Thymus (tissue), 14 donors: Measurements from ENCODE around the gene SRY. TPM values are rescaled to one million over a fixed set of nuclear protein-coding genes. Genes with fewer than 3 reads are reported as not detected.
"Not testable (repeated sequence)": the region's sequence is repeated elsewhere in the genome, so short reads cannot be mapped to it uniquely, and the experiment has no call there.

Experiments used
- DNase-seq, 9 donors: peaks; one replicate each; pipeline ENCODE4 v3.0.0-alpha.2; 2013; ENCODE audit warnings: low spot score in 9 of 9, low read depth in 6 of 9, missing footprints in 1 of 9
- H3K27ac ChIP-seq, 2 donors: one replicate each; pipeline ENCODE4 v1.5.1; 2013; ENCODE audit warnings: control low read depth in 1 of 2, low read depth in 1 of 2, low read length in 1 of 2, mild to moderate bottlenecking in 1 of 2, moderate library complexity in 1 of 2
- H3K27me3 ChIP-seq, 2 donors: one replicate each; pipeline ENCODE4 v1.5.1; 2013; ENCODE audit warnings: low read length in 1 of 2; ENCODE audit not compliant: control insufficient read depth in 2 of 2, insufficient read depth in 1 of 2
- H3K36me3 ChIP-seq, 2 donors: one replicate each; pipeline ENCODE4 v1.5.1; 2013; ENCODE audit warnings: low read length in 1 of 2, mild to moderate bottlenecking in 1 of 2, moderate library complexity in 1 of 2; ENCODE audit not compliant: control insufficient read depth in 2 of 2, insufficient read depth in 2 of 2
- H3K4me1 ChIP-seq, 2 donors: one replicate each; pipeline ENCODE4 v1.5.1; 2013; ENCODE audit warnings: low read length in 2 of 2; ENCODE audit not compliant: control insufficient read depth in 2 of 2, insufficient read depth in 2 of 2
- H3K4me3 ChIP-seq, 2 donors: one replicate each; pipeline ENCODE4 v1.5.1; 2013; ENCODE audit warnings: low read length in 2 of 2, control low read depth in 1 of 2, mild to moderate bottlenecking in 1 of 2
- H3K9me3 ChIP-seq, 2 donors: one replicate each; pipeline ENCODE4 v1.5.1; 2013; ENCODE audit warnings: low read length in 1 of 2, mild to moderate bottlenecking in 1 of 2; ENCODE audit not compliant: control insufficient read depth in 2 of 2, insufficient read depth in 1 of 2
- WGBS: extraction: QIAGEN DNeasy Blood & Tissue Kit; methylation state at CpG from one replicate; pipeline ENCODE4 v1.1.7; 2013; 5-methylcytosine and 5-hydroxymethylcytosine counted together
- long read RNA-seq, 10 donors: transcript quantifications; one replicate each; lab custom pipeline, GENCODE V29; 2026
- polyA plus RNA-seq: library from polyadenylated mRNA; stranded (reverse); fragments of 200-250 nt; gene quantifications from one replicate; pipeline ENCODE4 v1.2.3, GENCODE V29; 2013
- total RNA-seq: library from RNA; stranded (reverse); fragments of 120-200 nt; gene quantifications from one replicate; pipeline ENCODE4 v1.2.4, GENCODE V29; 2013
- donor health status: healthy.

SRY gene
- total RNA-seq, result not detected
- polyA plus RNA-seq, result 1.3 TPM
- long read RNA-seq, donor 1, result 0 reads
- long read RNA-seq, donor 2, result 0 reads
- long read RNA-seq, donor 3, partial matches to known transcripts, result 0 of 2 reads
- long read RNA-seq, donor 3, other reads (novel, unspliced or antisense), result 0 of 2 reads
- long read RNA-seq, donor 4, result 0 reads
- long read RNA-seq, donor 5, result 0 reads
- long read RNA-seq, donor 6, result 0 reads
- long read RNA-seq, donor 7, result 0 reads
- long read RNA-seq, donor 8, result 0 reads
- long read RNA-seq, donor 9, result 0 reads
- long read RNA-seq, donor 10, result 0 reads

- no peak for DNase-seq
- 9% methylated on average over 9 of the region's 9 CpGs for WGBS
- no peaks in the 10 kb centered on the region for H3K27me3 ChIP-seq
- no peaks in the 10 kb centered on the region for H3K36me3 ChIP-seq
- peak within 1 kb of the TSS in 1 of 2 donors; percentile 49 for H3K4me3 ChIP-seq
- H3K27ac ChIP-seq, result no peak within 1 kb of the TSS
- no peaks in the 10 kb centered on the region for H3K9me3 ChIP-seq
- H3K4me1 ChIP-seq, result no peaks in the 10 kb centered on the region
Measured at GRCh38 chrY:2787600-2787999, at the start of gene SRY. SRY (minus strand) TSS chrY:2787682; CDS start chrY:2787603, 79 bp downstream.

- Histone ChIP-seq H3K27me3 (no peaks in the 10 kb centered on the region), H3K4me3 (no peak overlapping the region), H3K36me3 (no peaks in the 10 kb centered on the region), H3K9me3 (no peaks in the 10 kb centered on the region), H3K27ac (no peak overlapping the region), H3K4me1 (peaks cover 0 to 1% of the 10 kb centered on the region in 2 donors)
- WGBS, result 93% methylated on average over 2 of the region's 2 CpGs
- no peak for DNase-seq
Measured at GRCh38 chrY:2837078-2837477, 49.6 kb upstream of the SRY start.

- Histone ChIP-seq H3K27ac (no peak overlapping the region), H3K4me1 (no peaks in the 10 kb centered on the region), H3K27me3 (no peaks in the 10 kb centered on the region), H3K36me3 (no peaks in the 10 kb centered on the region), H3K4me3 (no peak overlapping the region), H3K9me3 (no peaks in the 10 kb centered on the region)
- DNase-seq, result no peak
Measured at GRCh38 chrY:2835230-2835629, 47.7 kb upstream of the SRY start.

- Histone ChIP-seq H3K27ac (no peak overlapping the region), H3K9me3 (no peaks in the 10 kb centered on the region), H3K27me3 (no peaks in the 10 kb centered on the region), H3K4me3 (no peak overlapping the region), H3K4me1 (no peaks in the 10 kb centered on the region), H3K36me3 (no peaks in the 10 kb centered on the region)
- WGBS, result 87% methylated on average over 5 of the region's 5 CpGs
- no peak for DNase-seq
Measured at GRCh38 chrY:2828497-2828896, 41.0 kb upstream of the SRY start.

GRCh38 chrY:2824471-2824870, 37.0 kb upstream of the SRY start:
- Histone ChIP-seq H3K4me1 (no peaks in the 10 kb centered on the region), H3K27me3 (no peaks in the 10 kb centered on the region), H3K9me3 (no peaks in the 10 kb centered on the region), H3K36me3 (no peaks in the 10 kb centered on the region), H3K4me3 (no peak overlapping the region), H3K27ac (no peak overlapping the region)
- 97% methylated on average over 3 of the region's 3 CpGs for WGBS
- DNase-seq, result no peak

- DNase-seq, H3K4me3 ChIP-seq, H3K36me3 ChIP-seq, H3K4me1 ChIP-seq, H3K27me3 ChIP-seq, H3K9me3 ChIP-seq, H3K27ac ChIP-seq: not testable (repeated sequence)
- WGBS, result 96% methylated on average over 10 of the region's 10 CpGs
Measured at GRCh38 chrY:2817146-2817896, 29.8 kb upstream of the SRY start.

GRCh38 chrY:2800246-2800645, 12.8 kb upstream of the SRY start:
- H3K27me3 ChIP-seq, result no peaks in the 10 kb centered on the region
- no peak overlapping the region for H3K27ac ChIP-seq
- 70% methylated on average over 2 of the region's 2 CpGs for WGBS
- no peaks in the 10 kb centered on the region for H3K9me3 ChIP-seq
- H3K36me3 ChIP-seq, result no peaks in the 10 kb centered on the region
- DNase-seq, result no peak
- no peaks in the 10 kb centered on the region for H3K4me1 ChIP-seq
- H3K4me3 ChIP-seq, result no peak overlapping the region

GRCh38 chrY:2797991-2798390, 10.5 kb upstream of the SRY start:
- Histone ChIP-seq H3K27me3 (no peaks in the 10 kb centered on the region), H3K4me1 (no peaks in the 10 kb centered on the region), H3K4me3 (no peak overlapping the region), H3K9me3 (no peaks in the 10 kb centered on the region), H3K27ac (no peak overlapping the region), H3K36me3 (no peaks in the 10 kb centered on the region)
- no peak for DNase-seq

- H3K27me3 ChIP-seq, result no peaks in the 10 kb centered on the region
- DNase-seq, result no peak
- H3K9me3 ChIP-seq, result no peaks in the 10 kb centered on the region
- H3K36me3 ChIP-seq, result no peaks in the 10 kb centered on the region
- H3K27ac ChIP-seq, result no peak overlapping the region
- H3K4me3 ChIP-seq, result no peak overlapping the region
- H3K4me1 ChIP-seq, result no peaks in the 10 kb centered on the region
- 93% methylated on average over 7 of the region's 7 CpGs for WGBS
Measured at GRCh38 chrY:2796977-2797523, 9.6 kb upstream of the SRY start.
